Stimulated activated CD4-positive, alpha-beta T cell treated with anti-CD3 and anti-CD28 coated beads, Interleukin-15, amount 100 ng/mL, for 1 hour (primary cell): Measurements from ENCODE around the gene STRBP.

Source experiments
- DNase-seq, 2 donors: peaks; one replicate each; pipeline ENCODE4 v3.0.0-alpha.2; 2020; ENCODE audit warnings: low read depth in 1 of 2, low spot score in 1 of 2

The STRBP gene

DNA sequence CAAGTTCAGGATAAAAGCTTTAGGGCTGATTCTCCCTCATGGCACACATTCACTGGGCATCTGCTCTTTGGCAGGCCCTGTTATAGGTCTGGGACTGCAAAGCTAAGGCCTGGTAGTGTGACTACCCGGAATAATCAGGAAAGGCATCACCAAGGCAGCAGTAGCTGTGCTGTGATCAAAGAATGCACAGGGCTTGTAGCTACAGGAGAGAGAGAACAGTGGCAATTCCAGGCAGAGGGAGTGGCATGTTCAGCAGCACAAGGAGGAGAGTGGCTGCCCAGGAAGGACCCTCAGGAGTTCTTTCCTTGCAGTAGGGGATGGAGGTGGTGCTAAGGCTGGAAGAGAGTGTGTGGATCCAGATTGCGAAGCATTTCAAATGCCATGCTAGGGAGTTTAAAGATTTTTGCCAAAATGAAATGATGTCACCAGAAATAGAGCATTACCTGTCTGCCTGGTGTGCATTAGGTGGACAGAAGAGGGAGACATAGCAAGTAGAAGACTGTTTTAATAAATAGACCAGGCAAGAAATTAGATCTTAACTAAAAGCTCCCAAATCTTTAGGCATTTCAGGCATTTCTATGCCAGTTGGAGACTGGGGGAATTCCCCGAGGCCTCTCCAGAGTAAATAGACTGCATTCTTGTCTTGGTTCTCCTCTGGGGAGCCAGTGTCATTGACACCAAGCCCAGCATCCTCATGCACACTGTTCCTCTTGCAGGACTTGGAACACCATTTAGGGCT is 165.8 kb downstream of the STRBP start:
- DNase-seq, result no peak

DNA sequence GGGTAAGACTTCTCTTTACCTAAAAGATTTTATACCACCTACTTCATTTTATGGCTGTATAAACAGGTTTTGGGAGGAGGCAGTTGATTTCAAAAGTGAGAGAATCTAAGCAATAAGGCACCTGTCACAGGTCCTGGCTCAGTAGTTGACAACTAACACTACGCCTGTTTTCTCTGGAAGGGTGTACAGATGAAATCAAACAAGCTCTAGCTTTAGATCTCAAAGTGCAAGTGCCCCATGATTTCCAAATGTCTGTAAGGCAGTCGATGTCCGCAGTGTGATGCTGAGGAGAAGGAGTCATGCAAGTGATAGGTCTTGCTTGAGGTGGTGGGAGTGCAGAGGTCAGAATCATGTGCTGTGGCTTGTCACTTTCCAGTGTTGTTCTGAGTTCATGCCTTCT is 168.8 kb downstream of the STRBP start:
- DNase-seq, result no peak

DNA sequence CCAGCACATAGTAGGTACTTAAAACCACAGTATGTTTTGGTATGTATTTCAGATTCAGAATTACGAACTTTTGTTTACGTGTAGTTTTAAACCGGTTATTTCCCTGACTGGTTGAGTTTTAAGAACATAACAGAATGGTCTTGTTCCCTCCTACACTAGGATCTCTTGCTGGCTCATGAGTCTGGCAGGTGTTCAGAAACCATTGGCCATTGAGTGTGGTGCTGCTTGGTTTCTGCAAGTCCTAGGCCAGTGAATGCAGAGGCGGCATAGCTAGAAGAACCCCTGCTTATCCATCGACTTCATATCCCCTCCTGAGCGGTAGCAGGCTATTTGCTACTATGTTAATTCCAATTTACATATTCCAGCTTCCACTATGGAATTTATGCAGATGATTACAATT is 169.3 kb downstream of the STRBP start:
- DNase-seq, result no peak

DNA sequence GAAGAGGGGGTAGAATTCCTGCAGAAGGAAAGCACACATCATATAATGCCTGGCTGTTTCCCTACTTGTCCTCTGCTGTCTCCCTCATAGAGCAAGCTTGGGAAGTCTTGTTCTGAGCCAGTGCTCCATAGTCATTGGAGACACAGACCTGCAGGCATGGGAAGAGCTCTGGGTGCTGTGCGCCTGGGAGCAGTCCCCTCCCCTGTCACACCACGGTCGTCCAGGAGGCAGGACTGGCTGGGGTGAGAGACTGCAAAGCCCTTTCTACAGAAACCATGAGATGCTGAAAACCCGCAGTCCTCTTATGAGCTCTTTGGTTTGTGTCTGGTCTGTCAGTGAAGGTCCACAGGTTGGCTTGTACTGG is 170.3 kb downstream of the STRBP start:
- DNase-seq, result no peak

DNA sequence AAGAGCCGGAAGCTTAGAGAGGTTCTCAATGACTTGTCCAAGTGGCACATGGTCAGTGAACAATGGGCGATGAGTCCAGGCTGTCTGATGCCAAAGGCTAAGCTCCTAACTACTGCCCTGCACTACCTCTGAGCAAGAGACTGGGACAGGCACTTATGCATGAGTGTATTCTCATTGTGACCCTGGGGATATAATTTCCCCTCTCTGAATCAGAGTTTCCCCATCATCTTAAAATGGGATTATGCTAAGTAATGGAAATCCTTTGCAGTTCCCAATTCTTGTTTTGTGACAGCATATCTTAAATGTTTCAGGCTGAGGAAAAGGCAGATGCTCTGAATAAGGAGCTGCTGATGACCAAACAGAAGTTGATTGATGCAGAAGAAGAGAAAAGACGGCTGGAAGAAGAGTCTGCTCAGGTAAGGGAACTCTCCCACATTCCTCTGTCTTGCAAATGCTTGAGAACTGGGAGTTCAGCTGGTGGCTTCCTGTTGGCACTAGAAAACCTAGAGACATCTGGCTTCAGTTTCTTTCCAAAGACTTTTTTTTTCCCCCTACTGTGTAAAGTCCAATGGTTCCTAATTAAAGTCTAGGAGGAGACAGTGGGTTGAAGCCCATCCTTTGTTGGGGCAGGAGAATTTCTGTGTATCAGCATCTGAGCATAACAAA is 170.8 kb downstream of the STRBP start:
- DNase-seq, result no peak

DNA sequence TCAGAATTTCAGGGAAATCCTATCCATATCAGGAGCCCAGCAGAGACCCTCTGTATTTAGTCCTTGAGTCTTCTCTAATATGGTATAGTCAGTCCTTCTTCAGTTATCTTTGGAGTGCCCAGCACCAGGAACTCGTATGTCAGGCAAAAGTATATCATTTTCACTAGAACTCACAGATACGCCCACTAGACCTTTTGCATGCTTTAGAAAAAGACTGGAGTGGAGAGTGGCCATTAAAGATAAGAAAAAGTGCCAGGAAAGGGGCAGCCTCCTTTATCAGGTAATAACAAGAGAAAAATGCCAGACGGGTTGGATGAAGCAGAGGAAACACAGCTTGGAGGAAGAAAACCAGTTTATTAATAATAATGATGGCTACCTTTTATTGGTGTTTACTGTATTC is 171.4 kb downstream of the STRBP start:
- no peak for DNase-seq

DNA sequence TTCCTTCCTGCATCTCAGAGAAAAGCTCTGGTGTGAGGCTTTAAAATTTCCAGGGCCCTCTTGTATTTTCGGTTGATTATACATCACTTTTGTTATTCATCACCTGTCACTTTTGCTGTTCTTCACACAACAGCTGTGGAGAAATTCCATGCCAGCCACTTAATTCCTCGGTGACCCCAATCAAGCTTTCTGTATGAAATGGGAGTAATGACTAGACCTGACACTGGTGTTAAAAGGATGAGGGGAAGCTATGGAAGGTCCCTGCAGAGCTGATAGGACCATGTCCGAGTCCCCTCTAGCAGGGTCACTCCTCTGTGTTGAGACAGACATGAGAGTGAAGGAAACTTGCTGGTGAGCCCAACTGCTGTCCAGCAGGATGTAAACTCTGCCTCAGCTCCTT is 175.2 kb downstream of the STRBP start:
- DNase-seq, result no peak

DNA sequence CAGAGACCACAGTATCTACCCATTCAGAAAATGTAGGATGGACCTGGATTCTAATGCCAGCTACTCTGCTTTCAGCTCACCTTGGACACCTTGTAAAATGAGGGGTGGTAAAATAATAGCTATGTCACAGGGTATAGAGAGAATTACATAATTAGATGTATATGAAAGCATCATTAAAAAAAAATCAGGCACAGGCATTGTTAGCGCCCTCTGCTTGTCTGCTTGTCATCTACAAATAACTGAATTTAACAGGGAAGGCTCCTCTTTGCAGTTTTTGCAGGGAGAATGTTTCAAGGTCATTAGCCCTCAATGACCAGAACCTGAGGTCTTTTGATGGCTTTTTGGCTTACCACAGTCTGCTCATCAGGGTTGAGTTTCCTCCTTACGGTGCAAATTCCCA is 176.9 kb downstream of the STRBP start:
- DNase-seq, result no peak

DNA sequence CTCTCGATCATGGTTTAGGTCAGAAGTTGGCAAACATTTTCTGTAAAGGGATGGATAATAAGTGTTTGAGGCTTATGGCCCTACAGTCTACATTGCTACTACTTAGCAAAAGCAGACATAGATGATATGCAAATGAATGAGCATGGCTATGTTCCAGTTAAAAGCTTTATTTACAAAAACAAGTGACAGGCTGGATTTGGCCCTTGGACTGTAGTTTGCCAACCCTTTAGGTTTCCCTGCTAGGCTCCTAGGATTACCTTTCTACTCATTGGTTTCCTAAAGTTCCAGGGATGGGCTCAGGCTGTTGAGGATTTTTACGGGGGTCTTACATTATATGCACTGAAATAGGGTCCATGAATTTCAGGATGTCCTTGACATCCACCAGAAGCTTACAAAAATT is 177.4 kb downstream of the STRBP start:
- no peak for DNase-seq

DNA sequence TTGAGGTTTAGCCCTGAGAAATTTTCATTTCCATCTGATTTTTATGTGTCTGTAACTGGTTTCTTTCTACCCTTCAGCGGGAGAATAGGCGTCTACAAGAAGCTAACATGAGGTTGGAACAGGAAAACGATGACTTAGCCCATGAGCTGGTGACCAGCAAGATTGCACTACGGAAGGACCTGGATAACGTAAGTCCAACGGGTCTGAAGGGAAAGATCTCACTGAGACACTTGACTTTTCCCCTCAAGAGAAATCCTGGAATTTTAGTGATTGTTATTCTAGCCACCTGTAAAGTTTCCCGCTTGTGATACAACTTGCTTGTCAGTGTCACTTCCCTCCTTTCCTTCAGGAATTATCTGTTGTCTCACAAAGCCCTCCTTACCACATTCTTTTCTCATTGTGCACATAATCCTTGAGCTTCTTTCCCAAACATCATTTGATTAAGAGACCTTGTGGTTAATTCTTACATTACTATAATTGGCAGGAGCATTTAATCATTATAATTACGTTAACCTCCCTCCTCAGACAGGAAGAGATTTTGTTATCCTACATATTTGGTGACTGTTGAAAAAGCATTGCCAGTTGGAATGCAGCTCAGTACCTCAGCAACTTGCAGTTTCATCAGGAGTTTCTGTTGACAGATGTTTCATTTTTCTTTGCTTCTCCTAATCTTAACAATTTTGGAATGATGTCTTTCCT is 178.0 kb downstream of the STRBP start:
- no peak for DNase-seq

DNA sequence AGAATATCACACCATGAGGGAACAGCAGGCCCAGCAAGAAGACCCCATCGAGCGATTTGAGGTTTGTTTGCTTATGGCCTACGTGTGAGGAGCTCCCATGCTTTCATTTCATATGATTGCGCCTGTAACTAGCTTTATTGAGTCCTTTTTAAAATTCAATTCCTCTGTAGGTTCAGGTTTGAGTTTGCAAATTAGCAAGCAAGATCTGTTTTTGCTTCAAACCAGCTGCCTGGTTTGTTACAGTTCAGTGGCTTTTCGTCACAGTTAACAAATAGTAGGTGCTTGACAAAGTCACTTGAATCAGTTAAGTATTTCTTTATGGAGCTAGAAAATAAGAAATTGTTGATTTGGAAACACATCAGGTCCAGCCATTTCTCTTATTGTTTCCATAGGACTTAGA is 178.6 kb downstream of the STRBP start:
- no peak for DNase-seq

DNA sequence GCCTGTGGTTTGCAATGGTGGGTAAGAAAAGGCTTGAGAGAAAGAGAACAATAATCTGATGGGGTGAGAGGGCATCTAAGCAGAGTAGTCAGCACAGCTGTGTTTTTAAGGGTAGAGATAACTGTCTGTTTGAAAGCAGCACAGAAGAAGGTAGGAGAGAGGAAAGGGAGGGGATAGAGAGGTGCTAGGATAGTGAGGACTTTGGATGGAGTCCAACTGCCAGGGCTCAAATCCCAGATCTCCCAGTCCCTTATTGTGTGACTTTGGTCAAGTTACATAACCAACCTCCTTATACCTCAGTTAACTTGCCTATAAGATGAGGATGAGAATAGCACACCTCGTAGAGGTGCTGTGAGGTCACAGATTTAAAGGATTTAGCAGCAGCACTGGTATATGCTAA is 179.3 kb downstream of the STRBP start:
- DNase-seq, result no peak

DNA sequence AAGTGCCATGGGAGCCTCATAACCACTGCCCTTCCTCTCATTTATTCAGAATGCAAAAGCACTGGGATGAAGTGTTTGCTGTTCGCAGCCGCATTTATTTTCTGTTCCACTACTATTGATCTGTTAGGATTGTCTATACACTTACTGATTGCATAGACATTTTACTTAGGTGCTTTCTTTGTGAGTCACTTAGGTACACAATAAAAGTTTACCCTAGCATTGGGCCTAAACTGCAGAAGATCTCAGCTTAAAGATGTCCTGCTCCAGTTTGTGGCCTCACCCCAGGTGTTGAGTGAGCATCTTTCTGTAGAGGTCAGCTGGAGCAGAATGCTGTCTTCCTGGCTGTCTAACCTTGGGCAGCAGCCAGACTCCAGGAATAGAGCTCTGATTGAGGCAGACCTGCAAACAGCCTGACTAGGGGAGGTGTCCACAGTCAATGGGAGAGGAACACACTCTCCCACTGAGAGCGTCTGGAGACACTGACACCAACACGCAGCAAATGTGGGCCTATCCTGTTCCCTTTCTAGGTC is 181.0 kb downstream of the STRBP start:
- no peak for DNase-seq

DNA sequence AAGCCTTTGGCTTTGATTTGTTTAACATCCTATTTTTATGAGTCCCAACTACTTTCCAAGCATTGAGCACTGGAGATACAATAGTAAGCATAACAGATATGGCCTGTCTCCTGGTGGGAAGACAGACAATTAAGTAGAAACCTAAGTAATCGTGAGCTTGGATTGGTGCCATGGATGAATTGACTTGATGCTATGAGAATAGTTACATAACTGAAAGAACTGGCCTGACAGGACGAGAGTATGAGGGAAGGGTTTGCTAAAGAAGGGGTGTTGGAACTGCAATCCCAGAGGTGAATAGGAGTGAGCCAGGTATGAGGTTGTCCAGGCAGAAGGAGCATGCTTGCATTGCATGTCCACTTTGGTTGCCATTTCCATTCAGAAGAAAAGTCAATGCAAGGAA is 182.5 kb downstream of the STRBP start:
- DNase-seq, result no peak

DNA sequence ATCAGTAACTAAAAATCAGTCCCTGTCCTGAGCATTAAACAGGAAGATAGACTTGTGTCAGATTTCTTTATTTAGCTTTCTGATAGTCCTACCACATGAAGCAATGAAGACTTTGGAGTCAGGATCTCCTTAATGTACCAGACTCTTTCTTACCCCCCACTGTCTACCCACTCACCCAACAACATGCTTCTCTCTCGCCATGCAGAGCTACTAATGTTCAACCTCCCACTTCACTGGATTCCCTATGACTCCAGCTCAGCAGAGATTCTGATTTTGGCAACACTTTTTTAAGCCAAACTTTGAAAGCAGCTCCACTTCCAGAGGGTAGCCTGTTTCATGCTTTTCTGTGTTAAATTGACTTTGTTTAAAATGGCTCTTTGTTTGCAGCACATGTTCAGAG is 184.1 kb downstream of the STRBP start:
- DNase-seq, result no peak

DNA sequence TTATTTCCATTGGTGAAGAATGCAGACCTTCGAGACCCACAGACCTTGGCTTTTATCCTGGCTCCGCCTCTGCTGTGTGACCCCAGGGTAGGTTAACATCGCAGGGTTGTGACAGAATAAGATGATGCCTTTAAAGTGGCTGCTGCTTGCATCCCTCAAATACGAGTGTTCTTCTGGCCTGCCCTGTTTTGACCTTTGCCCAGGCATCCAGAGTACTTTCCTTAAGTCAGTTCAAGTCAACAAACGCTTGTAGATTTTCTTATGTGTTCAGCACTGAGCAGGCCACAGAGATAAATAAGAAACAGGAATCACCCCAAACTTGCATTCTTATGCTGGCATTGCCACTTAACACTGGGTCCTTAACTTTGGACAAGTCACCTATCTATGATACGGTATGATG is 184.7 kb downstream of the STRBP start:
- no peak for DNase-seq

DNA sequence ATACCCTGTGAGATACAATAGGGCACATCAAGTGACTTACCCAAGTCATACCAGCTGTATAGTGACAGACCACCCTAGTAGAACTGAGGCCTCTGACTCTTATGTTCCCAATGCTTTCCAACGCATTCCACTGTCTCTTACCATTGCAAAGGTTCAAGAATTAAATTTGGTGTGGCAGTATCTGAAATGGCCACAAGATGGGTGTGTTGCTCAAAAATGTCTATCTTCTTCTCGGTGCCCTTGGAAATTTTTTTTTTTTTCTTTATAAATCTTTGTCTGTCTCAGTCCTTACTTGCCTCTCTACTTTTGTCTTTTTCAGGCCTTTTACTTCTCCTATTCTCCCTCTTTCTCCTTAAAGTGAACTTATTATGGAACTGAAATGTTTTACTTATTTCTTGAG is 186.6 kb downstream of the STRBP start:
- no peak for DNase-seq

DNA sequence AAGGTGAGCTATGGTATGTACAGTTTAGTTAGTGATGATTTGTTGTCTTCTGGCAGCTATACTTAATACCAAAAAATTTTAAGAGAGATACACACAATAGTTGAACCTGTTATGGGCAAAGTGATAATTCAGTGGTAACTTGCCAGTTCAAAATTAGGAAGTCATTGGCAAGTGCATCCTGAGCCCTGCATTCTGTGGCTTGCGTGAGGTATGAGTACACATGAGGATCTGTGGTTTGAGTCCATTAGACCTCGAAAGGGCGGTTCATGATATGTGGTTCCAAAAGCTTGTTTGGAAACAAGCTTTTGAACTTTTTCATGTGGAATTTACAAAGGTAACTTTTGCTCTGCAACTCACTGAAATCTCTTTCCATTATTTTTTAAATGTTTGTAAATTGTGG is 187.9 kb downstream of the STRBP start:
- DNase-seq, result no peak

DNA sequence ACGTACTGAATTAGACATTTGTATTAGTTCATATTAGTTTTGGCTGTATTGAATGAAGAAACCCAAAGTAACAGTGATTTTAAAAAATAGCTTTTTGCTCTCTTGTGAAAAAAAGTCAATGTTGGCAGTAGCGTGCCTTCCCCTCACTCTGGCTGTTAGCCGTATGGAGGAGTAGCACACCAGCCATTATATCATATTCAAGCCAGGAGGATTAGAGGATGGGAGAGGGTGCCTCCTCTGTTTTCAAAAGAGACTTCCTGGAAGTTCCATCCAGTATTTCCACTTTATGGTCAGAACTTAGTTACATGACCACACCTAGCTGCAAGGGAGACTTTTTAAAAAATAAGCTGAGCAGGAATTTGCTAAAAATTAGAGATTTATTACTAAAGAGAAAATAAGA is 193.8 kb downstream of the STRBP start:
- no peak for DNase-seq

DNA sequence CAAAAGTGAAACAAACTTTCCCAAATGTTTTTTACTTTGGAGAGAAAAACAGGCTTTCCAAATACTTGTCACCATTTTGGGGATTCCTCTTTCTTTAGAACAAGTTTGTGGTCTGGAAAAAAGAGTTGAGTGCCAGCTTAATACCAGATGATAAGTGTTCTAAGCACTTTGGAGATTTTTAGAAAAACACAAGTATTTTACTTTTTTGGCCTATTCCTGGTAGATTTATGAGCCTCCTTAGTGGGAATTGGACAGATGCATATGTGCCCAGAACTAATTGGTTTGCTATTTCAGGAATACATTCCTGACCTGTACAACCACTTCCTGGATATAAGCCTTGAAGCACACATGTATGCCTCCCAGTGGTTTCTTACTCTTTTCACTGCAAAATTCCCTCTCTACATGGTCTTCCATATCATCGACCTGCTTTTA is 194.4 kb downstream of the STRBP start:
- no peak for DNase-seq

DNA sequence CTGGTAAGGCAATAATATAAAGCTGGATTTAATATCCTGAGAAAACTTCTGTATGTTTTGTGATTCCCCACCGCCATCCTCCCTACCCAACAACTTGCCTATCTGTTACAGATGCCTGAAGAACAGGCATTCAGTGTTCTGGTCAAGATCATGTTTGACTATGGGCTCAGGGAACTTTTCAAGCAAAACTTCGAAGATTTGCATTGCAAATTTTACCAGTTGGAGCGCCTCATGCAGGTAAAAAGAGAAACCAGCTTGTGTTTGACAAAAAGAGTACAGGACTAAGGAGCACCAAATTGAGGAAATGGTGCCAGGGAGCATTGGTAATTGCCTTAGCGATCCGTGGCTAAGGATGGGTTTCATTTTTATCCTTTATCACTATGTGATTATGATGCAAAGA is 194.9 kb downstream of the STRBP start:
- DNase-seq, result no peak

DNA sequence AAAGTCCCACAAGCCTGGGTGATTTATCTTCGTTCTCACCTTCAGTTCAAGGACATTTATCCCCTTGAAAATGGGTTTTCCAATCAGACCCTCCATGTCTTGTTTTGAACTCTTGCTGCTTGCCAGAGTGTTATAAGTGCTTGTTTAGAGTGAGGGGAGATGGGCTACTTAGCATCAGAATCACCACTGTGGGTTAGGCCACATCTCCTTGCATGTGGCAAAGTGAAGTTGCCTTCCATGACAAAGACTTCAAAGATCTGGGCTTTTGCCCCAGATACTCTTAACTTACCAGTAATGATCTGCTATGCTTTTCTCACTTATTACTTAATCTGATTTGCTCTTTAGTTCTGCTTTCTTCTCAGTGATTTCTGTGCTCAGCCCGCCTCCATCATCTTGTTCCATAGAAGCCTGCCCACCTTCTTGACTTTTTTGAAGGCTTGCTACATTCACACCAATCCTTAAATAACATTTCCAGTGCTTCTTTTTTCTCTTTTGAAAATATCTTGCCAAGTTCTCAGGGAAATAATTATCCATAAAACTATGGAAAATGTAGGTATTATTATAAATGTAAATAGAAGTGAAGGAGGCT is 195.9 kb downstream of the STRBP start:
- DNase-seq, result no peak
